ENCODE data around the gene SECISBP2.

Gene SECISBP2

GRCh38 chr9:89397471-89397870, 79.2 kb downstream of the SECISBP2 start:
- no peak overlapping the region for H3K9ac ChIP-seq (ENCODE audit: low read length)
- TF ChIP-seq CTCF (IDR thresholded peaks at IDR 0.05; ENCODE audit: insufficient read depth, low read length, poor library complexity, severe bottlenecking), result no peak
- TF ChIP-seq EZH2phosphoT487 (conservative IDR thresholded peaks at IDR 0.05; ENCODE audit: low read length), result no peak
- H3K9me3 ChIP-seq (ENCODE audit: insufficient read depth, low read length), result no peaks in the 10 kb centered on the region
- no peaks in the 10 kb centered on the region for H3K79me2 ChIP-seq (ENCODE audit: insufficient read depth, low read length)
- no peak overlapping the region for H3K4me3 ChIP-seq (ENCODE audit: insufficient read depth, low read length, poor library complexity, severe bottlenecking)
- H3K9me2 ChIP-seq (replicated peaks; ENCODE audit: insufficient read depth, low read length), result no peaks in the 10 kb centered on the region
- no peaks in the 10 kb centered on the region for H3K27me3 ChIP-seq (ENCODE audit: low read length)
- H3K27ac ChIP-seq (ENCODE audit: low read depth, low read length), result no peak overlapping the region
- no peak overlapping the region for H2AFZ ChIP-seq (ENCODE audit: low read depth, low read length, severe bottlenecking)
- no peaks in the 10 kb centered on the region for H3K36me3 ChIP-seq (ENCODE audit: low read length)
- H4K20me1 ChIP-seq (ENCODE audit: low read depth, low read length), result no peaks in the 10 kb centered on the region
- no peak overlapping the region for H3K4me2 ChIP-seq (ENCODE audit: low read depth, low read length, poor library complexity, severe bottlenecking)
- no peaks in the 10 kb centered on the region for H3F3A ChIP-seq (ENCODE audit: insufficient read depth)

- TF ChIP-seq EZH2phosphoT487 (conservative IDR thresholded peaks at IDR 0.05; ENCODE audit: low read length), result no peak
- no peak for TF ChIP-seq CTCF (IDR thresholded peaks at IDR 0.05; ENCODE audit: insufficient read depth, low read length, poor library complexity, severe bottlenecking)
- Histone ChIP-seq H3K4me2 (ENCODE audit: low read depth, low read length, poor library complexity, severe bottlenecking) (no peak overlapping the region), H3K36me3 (ENCODE audit: low read length) (no peaks in the 10 kb centered on the region)
These were observed 80.3 kb downstream of the SECISBP2 start for GRCh38 chr9:89398621-89399020.

DNA sequence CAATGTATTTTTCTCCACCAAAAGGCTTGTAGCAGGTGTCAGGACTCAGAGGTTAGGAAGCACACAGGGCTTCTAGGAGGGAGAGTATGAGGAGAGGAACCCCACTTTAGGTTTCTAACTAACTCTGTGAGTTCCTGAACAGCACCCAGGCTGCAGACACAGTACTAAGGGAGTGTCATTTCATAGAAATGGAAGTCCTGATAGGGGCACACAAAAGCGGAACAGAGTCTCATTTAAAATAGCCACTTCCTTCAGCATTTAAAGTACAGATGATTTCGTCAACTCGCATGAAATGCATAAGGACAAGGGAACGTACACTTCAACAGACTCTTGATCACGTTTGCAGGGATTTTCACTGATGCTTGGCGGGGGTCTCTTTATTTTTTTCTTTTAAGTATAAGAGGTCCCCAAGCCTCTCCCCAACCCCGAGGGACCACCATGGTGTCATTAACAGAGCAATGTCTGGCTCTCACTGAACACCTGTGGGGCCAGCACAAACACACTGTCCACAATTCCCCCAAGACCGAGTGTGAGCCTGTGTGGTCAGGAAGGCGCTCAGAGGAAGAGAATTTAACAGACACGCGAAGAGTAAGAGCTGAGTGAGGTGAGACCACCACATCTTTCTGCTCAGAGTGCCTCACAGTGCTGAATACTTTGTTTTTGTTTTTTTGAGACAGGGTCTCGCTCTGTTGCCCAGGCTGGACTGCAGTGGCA, 82.3 kb downstream of the SECISBP2 start:
- Histone ChIP-seq H3K27ac (ENCODE audit: low read depth, low read length) (no peak overlapping the region; the same call in 1 of the 2 replicates), H3K4me3 (ENCODE audit: insufficient read depth, low read length, poor library complexity, severe bottlenecking) (no peak overlapping the region), H3K36me3 (ENCODE audit: low read length) (no peaks in the 10 kb centered on the region), H2AFZ (ENCODE audit: low read depth, low read length, severe bottlenecking) (no peak overlapping the region), H3K9me3 (ENCODE audit: insufficient read depth, low read length) (no peaks in the 10 kb centered on the region), H3K4me2 (ENCODE audit: low read depth, low read length, poor library complexity, severe bottlenecking) (peak overlapping the region; percentile 36), H3K9ac (ENCODE audit: low read length) (no peak overlapping the region), H3F3A (ENCODE audit: insufficient read depth) (no peaks in the 10 kb centered on the region), H4K20me1 (ENCODE audit: low read depth, low read length) (no peaks in the 10 kb centered on the region), H3K27me3 (ENCODE audit: low read length) (no peaks in the 10 kb centered on the region), H3K79me2 (ENCODE audit: insufficient read depth, low read length) (no peaks in the 10 kb centered on the region), H3K9me2 (replicated peaks; ENCODE audit: insufficient read depth, low read length) (no peaks in the 10 kb centered on the region)
- TF ChIP-seq EZH2phosphoT487 (conservative IDR thresholded peaks at IDR 0.05; ENCODE audit: low read length) (no peak), CTCF (IDR thresholded peaks at IDR 0.05; ENCODE audit: insufficient read depth, low read length, poor library complexity, severe bottlenecking) (no peak)

More at GRCh38 chr9:89398621-89399020, 80.3 kb downstream of the SECISBP2 start:
- Histone ChIP-seq H3K79me2 (ENCODE audit: insufficient read depth, low read length) (no peaks in the 10 kb centered on the region), H3K27me3 (ENCODE audit: low read length) (no peaks in the 10 kb centered on the region), H3K4me3 (ENCODE audit: insufficient read depth, low read length, poor library complexity, severe bottlenecking) (no peak overlapping the region), H3K9me3 (ENCODE audit: insufficient read depth, low read length) (no peaks in the 10 kb centered on the region), H3F3A (ENCODE audit: insufficient read depth) (no peaks in the 10 kb centered on the region), H4K20me1 (ENCODE audit: low read depth, low read length) (no peaks in the 10 kb centered on the region), H3K9me2 (replicated peaks; ENCODE audit: insufficient read depth, low read length) (no peaks in the 10 kb centered on the region), H3K27ac (ENCODE audit: low read depth, low read length) (no peak overlapping the region), H3K9ac (ENCODE audit: low read length) (no peak overlapping the region), H2AFZ (ENCODE audit: low read depth, low read length, severe bottlenecking) (no peak overlapping the region)

Data from SU-DHL-6 (cell line).